DMS153 (cell line): ENCODE results near the gene DCLK2.

Experiments
- DNase-seq: peaks from one replicate; lab custom pipeline; 2025; lab: John Stamatoyannopoulos, UW

The DCLK2 gene

GRCh38 chr4:150264595-150265161 is 186.4 kb downstream of the DCLK2 start:
- no peak for DNase-seq

GRCh38 chr4:150265806-150266205 is 187.6 kb downstream of the DCLK2 start:
- DNase-seq: no peak

- DNase-seq: no peak
Measured at GRCh38 chr4:150268444-150268843, 190.2 kb downstream of the DCLK2 start.

- no peak for DNase-seq
Measured at GRCh38 chr4:150278206-150278605, 200.0 kb downstream of the DCLK2 start.

GRCh38 chr4:150280081-150280895 is 202.0 kb downstream of the DCLK2 start:
- DNase-seq: no peak

- DNase-seq: no peak
Measured at GRCh38 chr4:150280975-150281374, 202.7 kb downstream of the DCLK2 start.

- no peak for DNase-seq
Measured at GRCh38 chr4:150283689-150284088, 205.4 kb downstream of the DCLK2 start.

- no peak for DNase-seq
Measured at GRCh38 chr4:150286656-150287055, 208.4 kb downstream of the DCLK2 start.

GRCh38 chr4:150289198-150289597 is 211.0 kb downstream of the DCLK2 start:
- no peak for DNase-seq

GRCh38 chr4:150289881-150290280 is 211.6 kb downstream of the DCLK2 start:
- no peak for DNase-seq

- DNase-seq: peak; percentile 26
Measured at GRCh38 chr4:150297861-150298474, 219.7 kb downstream of the DCLK2 start.

GRCh38 chr4:150299816-150300215 is 221.6 kb downstream of the DCLK2 start:
- no peak for DNase-seq

GRCh38 chr4:150302553-150302952 is 224.3 kb downstream of the DCLK2 start:
- DNase-seq: no peak

- no peak for DNase-seq
Measured at GRCh38 chr4:150305995-150306394, 227.8 kb downstream of the DCLK2 start.

- DNase-seq: no peak
Measured at GRCh38 chr4:150306719-150307118, 228.5 kb downstream of the DCLK2 start.
